Gastrocnemius medialis (tissue), 4 donors: ENCODE measurements around the gene BTAF1. TPM values are rescaled to one million over a fixed set of nuclear protein-coding genes. Genes with fewer than 3 reads are reported as not detected.
"Not testable (repeated sequence)": the region's sequence is repeated elsewhere in the genome, so short reads cannot be mapped to it uniquely, and the experiment has no call there.

Experiments
- ATAC-seq, 2 donors: fragments of 150-250 bp; one replicate each; pipeline ENCODE4 v1.9.1; 2016
- DNase-seq, 2 donors: peaks; one replicate each; pipeline ENCODE4 v3.0.0-alpha.2; 2019
- H3K27ac ChIP-seq, 4 donors: fragments of 200-600 bp; sonication (generic); 1 replicate in 1 of 4; 2 replicates in 3 of 4; pipeline ENCODE4 v1.5.1; 2016 to 2018; ENCODE audit warnings: mild to moderate bottlenecking in 2 of 4, moderate library complexity in 1 of 4
- H3K27me3 ChIP-seq, 3 donors: fragments of 200-600 bp; sonication (generic) in 2 of 3; 1 replicate in 1 of 3; 2 replicates in 2 of 3; pipeline versions ENCODE4 v1.5.1 to v1.6.0; 2016 to 2019; ENCODE audit warnings: mild to moderate bottlenecking in 1 of 3, moderate library complexity in 1 of 3
- H3K36me3 ChIP-seq, 2 donors: fragments of 200-600 bp; sonication (generic) in 1 of 2; one replicate each; pipeline ENCODE4 v1.5.1; 2017 to 2018
- H3K4me1 ChIP-seq, 2 donors: fragments of 200-600 bp; sonication (generic) in 1 of 2; one replicate each; pipeline ENCODE4 v1.5.1; 2016 to 2017; ENCODE audit warnings: mild to moderate bottlenecking in 2 of 2
- H3K4me3 ChIP-seq, 4 donors: fragments of 200-600 bp; sonication (generic) in 3 of 4; 1 replicate in 1 of 4; 2 replicates in 3 of 4; pipeline ENCODE4 v1.5.1; 2016 to 2019; ENCODE audit warnings: mild to moderate bottlenecking in 2 of 4
- H3K9me3 ChIP-seq, 3 donors: fragments of 200-600 bp; sonication (generic) in 2 of 3; 1 replicate in 1 of 3; 2 replicates in 2 of 3; pipeline ENCODE4 v1.5.1; 2016 to 2019
- CTCF ChIP-seq, 5 experiments: fragments of 450-650 bp in 3 of 5; fragments of 200-600 bp in 2 of 5; sonication (generic) in 2 of 5; IDR thresholded peaks in 4 of 5; conservative IDR thresholded peaks in 1 of 5; 1 replicate in 4 of 5; 2 replicates in 1 of 5; pipeline ENCODE4 v1.5.1; 2016 to 2019; ENCODE audit warnings: antibody characterized with exemption in 5 of 5, mild to moderate bottlenecking in 3 of 5, moderate library complexity in 3 of 5
- POLR2A ChIP-seq, 2 donors: fragments of 450-650 bp; IDR thresholded peaks; one replicate each; pipeline ENCODE4 v1.6.1; 2017; ENCODE audit warnings: antibody characterized with exemption in 2 of 2, mild to moderate bottlenecking in 2 of 2, moderate library complexity in 2 of 2
- in situ Hi-C, 4 donors: fragments of 200-750 bp; cut with MboI; loops; one replicate each; pipeline versions ENCODE4 v1.15.0 to v1.8.0; 2017; ENCODE audit warnings: low sequenced_read_pairs in 4 of 4
- intact Hi-C: fragments of 100-400 bp; cut with DNase I; formaldehyde crosslinking; loops from one replicate; pipeline ENCODE4 v1.15.1; 2023; ENCODE audit warnings: low total_unique reads
- total RNA-seq, 4 donors: library from RNA; depleted of rRNA; stranded (reverse); fragments of >200 nt; gene quantifications; one replicate each; pipeline versions ENCODE4 v1.1.0 to v1.2.3, GENCODE V29; 2016

BTAF1 gene
- total RNA-seq, 4 donors from 2014 or later = 10.5 to 23.7 (median 11.3) TPM

- in situ Hi-C loops (no loop called here), intact Hi-C loops (no loop called here)
- no peak for TF ChIP-seq POLR2A (IDR thresholded peaks at IDR 0.05)
- ATAC-seq (no peak), DNase-seq (no peak)
- no peaks in the 10 kb centered on the region for H3K36me3 ChIP-seq
- peaks cover 0 to 3% (median 0%) of the 10 kb centered on the region in 3 donors for H3K27me3 ChIP-seq
- H3K4me1 ChIP-seq = peaks cover 5 to 23% of the 10 kb centered on the region in 2 donors
- peak overlapping the region; percentile 53 to 62 (median 60) for H3K4me3 ChIP-seq
- H3K9me3 ChIP-seq = no peaks in the 10 kb centered on the region
- no peak overlapping the region for H3K27ac ChIP-seq
These were observed 36.7 kb upstream of the BTAF1 start for GRCh38 chr10:91886954-91887271.

- no peak for TF ChIP-seq CTCF (IDR thresholded peaks at IDR 0.05 in 4 of 5, conservative IDR thresholded peaks at IDR 0.05 in 1 of 5)
- no peak for TF ChIP-seq POLR2A (IDR thresholded peaks at IDR 0.05)
- Histone ChIP-seq H3K27ac (no peak overlapping the region), H3K27me3 (peaks cover 0 to 3% (median 0%) of the 10 kb centered on the region in 3 donors), H3K4me1 (peaks cover 5 to 23% of the 10 kb centered on the region in 2 donors), H3K9me3 (no peaks in the 10 kb centered on the region), H3K36me3 (no peaks in the 10 kb centered on the region), H3K4me3 (peak overlapping the region; percentile 53 to 62 (median 60))
- in situ Hi-C loops = no loop called here
- ATAC-seq (peak in 1 of 2 donors; percentile 42), DNase-seq (no peak)
- intact Hi-C loops = no loop called here
These were observed 36.1 kb upstream of the BTAF1 start for GRCh38 chr10:91887272-91888076.

- Histone ChIP-seq H3K27ac (no peak overlapping the region), H3K4me1 (peaks cover 0 to 13% of the 10 kb centered on the region in 2 donors), H3K27me3 (peaks cover 0 to 3% (median 0%) of the 10 kb centered on the region in 3 donors), H3K36me3 (no peaks in the 10 kb centered on the region), H3K9me3 (no peaks in the 10 kb centered on the region), H3K4me3 (no peak overlapping the region)
- TF ChIP-seq CTCF (IDR thresholded peaks at IDR 0.05 in 4 of 5, conservative IDR thresholded peaks at IDR 0.05 in 1 of 5) (no peak), POLR2A (IDR thresholded peaks at IDR 0.05) (no peak)
- ATAC-seq = no peak
- in situ Hi-C loops (no loop called here), intact Hi-C loops (no loop called here)
- DNase-seq = no peak
These were observed 32.2 kb upstream of the BTAF1 start for GRCh38 chr10:91891125-91892001.

GRCh38 chr10:91893051-91893450 is 30.5 kb upstream of the BTAF1 start:
- in situ Hi-C loops = no loop called here
- H3K27ac ChIP-seq = no peak overlapping the region
- H3K9me3 ChIP-seq = no peaks in the 10 kb centered on the region
- TF ChIP-seq POLR2A (IDR thresholded peaks at IDR 0.05) (no peak), CTCF (IDR thresholded peaks at IDR 0.05 in 4 of 5, conservative IDR thresholded peaks at IDR 0.05 in 1 of 5) (no peak)
- no peak for ATAC-seq
- no peak overlapping the region for H3K4me3 ChIP-seq
- no peaks in the 10 kb centered on the region for H3K36me3 ChIP-seq
- no peak for DNase-seq
- H3K4me1 ChIP-seq = peaks cover 0 to 2% of the 10 kb centered on the region in 2 donors
- intact Hi-C loops = no loop called here
- H3K27me3 ChIP-seq = peaks cover 0 to 3% (median 0%) of the 10 kb centered on the region in 3 donors

- H3K36me3 ChIP-seq, in situ Hi-C loops, intact Hi-C loops, DNase-seq, H3K4me1 ChIP-seq, H3K9me3 ChIP-seq, ATAC-seq, H3K27me3 ChIP-seq, H3K4me3 ChIP-seq, H3K27ac ChIP-seq: not testable (repeated sequence)
These were observed 29.3 kb upstream of the BTAF1 start for GRCh38 chr10:91894261-91894685.
